ENCODE results near the gene DYNLT4. TPM values are rescaled to one million over a fixed set of nuclear protein-coding genes. Genes with fewer than 3 reads are reported as not detected.

Gene DYNLT4
- total RNA-seq, 1 experiment from 2014 or later: 0.66 TPM

- Mint-ChIP-seq H3K9me3 (ENCODE audit: low read depth, unreplicated experiment) (no peaks in the 10 kb centered on the region), H3K27me3 (ENCODE audit: unreplicated experiment) (no peaks in the 10 kb centered on the region), H3K27ac (ENCODE audit: unreplicated experiment) (no peak overlapping the region), H3K4me1 (ENCODE audit: low read depth, unreplicated experiment) (peaks cover 47% of the 10 kb centered on the region), H3K4me3 (ENCODE audit: low read depth, unreplicated experiment) (no peak overlapping the region), H3K36me3 (ENCODE audit: insufficient read depth, unreplicated experiment) (peaks cover 69% of the 10 kb centered on the region)
- intact Hi-C loops (cut with micrococcal nuclease; ENCODE audit: unreplicated experiment): no loop called here
- TF ChIP-seq, protein P1, sequence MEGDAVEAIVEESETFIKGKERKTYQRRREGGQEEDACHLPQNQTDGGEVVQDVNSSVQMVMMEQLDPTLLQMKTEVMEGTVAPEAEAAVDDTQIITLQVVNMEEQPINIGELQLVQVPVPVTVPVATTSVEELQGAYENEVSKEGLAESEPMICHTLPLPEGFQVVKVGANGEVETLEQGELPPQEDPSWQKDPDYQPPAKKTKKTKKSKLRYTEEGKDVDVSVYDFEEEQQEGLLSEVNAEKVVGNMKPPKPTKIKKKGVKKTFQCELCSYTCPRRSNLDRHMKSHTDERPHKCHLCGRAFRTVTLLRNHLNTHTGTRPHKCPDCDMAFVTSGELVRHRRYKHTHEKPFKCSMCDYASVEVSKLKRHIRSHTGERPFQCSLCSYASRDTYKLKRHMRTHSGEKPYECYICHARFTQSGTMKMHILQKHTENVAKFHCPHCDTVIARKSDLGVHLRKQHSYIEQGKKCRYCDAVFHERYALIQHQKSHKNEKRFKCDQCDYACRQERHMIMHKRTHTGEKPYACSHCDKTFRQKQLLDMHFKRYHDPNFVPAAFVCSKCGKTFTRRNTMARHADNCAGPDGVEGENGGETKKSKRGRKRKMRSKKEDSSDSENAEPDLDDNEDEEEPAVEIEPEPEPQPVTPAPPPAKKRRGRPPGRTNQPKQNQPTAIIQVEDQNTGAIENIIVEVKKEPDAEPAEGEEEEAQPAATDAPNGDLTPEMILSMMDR (IDR thresholded peaks at IDR 0.05; ENCODE audit: unreplicated experiment): no peak
- no peak for DNase-seq
- CTCF ChIA-PET: no interaction called here
- no TSS peak for BruUV-seq (replicated peaks)
Measured at GRCh38 chr1:44806025-44806703, 987 bp downstream of the DYNLT4 start.

DNA sequence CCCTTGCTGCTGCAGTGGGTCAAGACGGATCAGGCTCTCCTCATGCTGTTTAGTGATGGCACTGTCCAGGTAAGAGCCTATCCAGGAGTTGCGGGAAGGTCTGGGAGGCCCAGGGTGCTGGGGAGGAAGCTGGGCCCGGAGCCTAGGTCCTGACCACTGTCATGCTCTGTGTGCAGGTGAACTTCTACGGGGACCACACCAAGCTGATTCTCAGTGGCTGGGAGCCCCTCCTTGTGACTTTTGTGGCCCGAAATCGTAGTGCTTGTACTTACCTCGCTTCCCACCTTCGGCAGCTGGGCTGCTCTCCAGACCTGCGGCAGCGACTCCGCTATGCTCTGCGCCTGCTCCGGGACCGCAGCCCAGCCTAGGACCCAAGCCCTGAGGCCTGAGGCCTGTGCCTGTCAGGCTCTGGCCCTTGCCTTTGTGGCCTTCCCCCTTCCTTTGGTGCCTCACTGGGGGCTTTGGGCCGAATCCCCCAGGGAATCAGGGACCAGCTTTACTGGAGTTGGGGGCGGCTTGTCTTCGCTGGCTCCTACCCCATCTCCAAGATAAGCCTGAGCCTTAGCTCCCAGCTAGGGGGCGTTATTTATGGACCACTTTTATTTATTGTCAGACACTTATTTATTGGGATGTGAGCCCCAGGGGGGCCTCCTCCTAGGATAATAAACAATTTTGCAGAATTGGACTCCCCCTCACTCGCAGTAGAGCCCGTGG lies 1.7 kb downstream of the DYNLT4 start:
- DNase-seq: no peak
- H3K27me3 Mint-ChIP-seq (ENCODE audit: unreplicated experiment): no peaks in the 10 kb centered on the region
- CTCF ChIA-PET: no interaction called here
- peaks cover 72% of the 10 kb centered on the region for H3K36me3 Mint-ChIP-seq (ENCODE audit: insufficient read depth, unreplicated experiment)
- H3K4me3 Mint-ChIP-seq (ENCODE audit: low read depth, unreplicated experiment): no peak overlapping the region
- H3K4me1 Mint-ChIP-seq (ENCODE audit: low read depth, unreplicated experiment): peaks cover 40% of the 10 kb centered on the region
- no TSS peak for BruUV-seq (replicated peaks)
- peak overlapping the region; percentile 49 for H3K27ac Mint-ChIP-seq (ENCODE audit: unreplicated experiment)
- no peaks in the 10 kb centered on the region for H3K9me3 Mint-ChIP-seq (ENCODE audit: low read depth, unreplicated experiment)
- TF ChIP-seq, protein P1 (IDR thresholded peaks at IDR 0.05; ENCODE audit: unreplicated experiment): no peak
- intact Hi-C loops (cut with micrococcal nuclease; ENCODE audit: unreplicated experiment): no loop called here

- Mint-ChIP-seq H3K27ac (ENCODE audit: unreplicated experiment) (peak overlapping the region; percentile 5), H3K4me1 (ENCODE audit: low read depth, unreplicated experiment) (peaks cover 38% of the 10 kb centered on the region), H3K36me3 (ENCODE audit: insufficient read depth, unreplicated experiment) (peaks cover 87% of the 10 kb centered on the region), H3K27me3 (ENCODE audit: unreplicated experiment) (no peaks in the 10 kb centered on the region), H3K9me3 (ENCODE audit: low read depth, unreplicated experiment) (no peaks in the 10 kb centered on the region), H3K4me3 (ENCODE audit: low read depth, unreplicated experiment) (peak overlapping the region; percentile 77)
- no peak for DNase-seq
- BruUV-seq (replicated peaks): no TSS peak
- TF ChIP-seq, protein P1 (IDR thresholded peaks at IDR 0.05; ENCODE audit: unreplicated experiment): no peak
- intact Hi-C loops (cut with micrococcal nuclease; ENCODE audit: unreplicated experiment): no loop called here
- CTCF ChIA-PET: no interaction called here
Measured at GRCh38 chr1:44803312-44804095, 3.6 kb downstream of the DYNLT4 start.

DNA sequence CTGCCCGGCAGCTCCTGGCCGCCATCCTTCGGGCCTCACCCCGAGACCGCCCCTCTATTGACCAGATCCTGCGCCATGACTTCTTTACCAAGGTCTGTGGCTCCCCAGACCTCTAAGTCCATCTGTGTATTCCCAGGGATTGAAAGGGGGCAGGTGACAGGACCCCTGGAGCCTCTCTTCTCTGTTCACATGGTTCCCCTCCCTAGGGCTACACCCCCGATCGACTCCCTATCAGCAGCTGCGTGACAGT lies 4.2 kb downstream of the DYNLT4 start:
- intact Hi-C loops (cut with micrococcal nuclease; ENCODE audit: unreplicated experiment): no loop called here
- BruUV-seq (replicated peaks): no TSS peak
- Mint-ChIP-seq H3K4me3 (ENCODE audit: low read depth, unreplicated experiment) (peak overlapping the region; percentile 77), H3K36me3 (ENCODE audit: insufficient read depth, unreplicated experiment) (peaks cover 82% of the 10 kb centered on the region), H3K4me1 (ENCODE audit: low read depth, unreplicated experiment) (peaks cover 38% of the 10 kb centered on the region), H3K9me3 (ENCODE audit: low read depth, unreplicated experiment) (no peaks in the 10 kb centered on the region), H3K27me3 (ENCODE audit: unreplicated experiment) (no peaks in the 10 kb centered on the region), H3K27ac (ENCODE audit: unreplicated experiment) (peak overlapping the region; percentile 5)
- TF ChIP-seq, protein P1 (IDR thresholded peaks at IDR 0.05; ENCODE audit: unreplicated experiment): no peak
- no peak for DNase-seq
- CTCF ChIA-PET: no interaction called here
